HepG2 (cell line): ENCODE measurements around the gene TMX4. TPM values are rescaled to one million over a fixed set of nuclear protein-coding genes. Genes with fewer than 3 reads are reported as not detected.

Source experiments
- ARHGAP35 ChIP-seq: sonication (generic); formaldehyde crosslinking; IDR thresholded peaks from 2 replicates; pipeline ENCODE4 v1.9.0; 2022; ENCODE audit warnings: mild to moderate bottlenecking, inconsistent platforms, moderate library complexity, missing genetic modification reagents, borderline replicate concordance
- BCL6 ChIP-seq: IDR thresholded peaks from 2 replicates; pipeline ENCODE4 v1.6.1; 2016; ENCODE audit warnings: missing genetic modification reagents, missing compliant biosample characterization
- CHCHD3 ChIP-seq: sonication (generic); formaldehyde crosslinking; IDR thresholded peaks from 2 replicates; pipeline ENCODE4 v1.8.0; 2022; ENCODE audit warnings: mild to moderate bottlenecking, missing genetic modification reagents, moderate library complexity
- HDAC1 ChIP-seq: sonication (generic); formaldehyde crosslinking; IDR thresholded peaks from 2 replicates; pipeline ENCODE4 v1.5.1; 2020; ENCODE audit warnings: mild to moderate bottlenecking, missing genetic modification reagents
- HES4 ChIP-seq: sonication (generic); formaldehyde crosslinking; IDR thresholded peaks from 2 replicates; pipeline ENCODE4 v1.9.0; 2021; ENCODE audit warnings: mild to moderate bottlenecking, missing genetic modification reagents, borderline replicate concordance
- ISX ChIP-seq: sonication (generic); formaldehyde crosslinking; conservative IDR thresholded peaks from 2 replicates; pipeline ENCODE4 v1.5.0; 2020; ENCODE audit warnings: missing genetic modification reagents
- KAT2B ChIP-seq: fragments of 150-350 bp; IDR thresholded peaks from 2 replicates; pipeline ENCODE4 v1.6.1; 2014; ENCODE audit warnings: low read depth, low read length, borderline replicate concordance
- LCORL ChIP-seq, 2 experiments: fragments of 450-650 bp in 1 of 2; sonication (generic) in 1 of 2; formaldehyde crosslinking in 1 of 2; IDR thresholded peaks; 2 replicates each; pipeline versions ENCODE4 v1.5.0 to v1.6.1; 2017 to 2020; ENCODE audit warnings: antibody characterized with exemption in 1 of 2, missing genetic modification reagents in 1 of 2
- NFIB ChIP-seq: sonication (generic); formaldehyde crosslinking; IDR thresholded peaks from 2 replicates; pipeline ENCODE4 v1.9.0; 2021; ENCODE audit warnings: missing genetic modification reagents, mild to moderate bottlenecking, borderline replicate concordance
- NKX3-1 ChIP-seq: sonication (generic); formaldehyde crosslinking; IDR thresholded peaks from 2 replicates; pipeline ENCODE4 v1.5.0; 2020; ENCODE audit warnings: missing genetic modification reagents
- PAX8 ChIP-seq: sonication (generic); formaldehyde crosslinking; IDR thresholded peaks from 2 replicates; pipeline ENCODE4 v1.8.0; 2022; ENCODE audit warnings: mild to moderate bottlenecking, missing genetic modification reagents, borderline replicate concordance
- RAD21 ChIP-seq: fragments of 450-650 bp; formaldehyde crosslinking; IDR thresholded peaks from 2 replicates; pipeline ENCODE4 v1.5.0; 2020; ENCODE audit warnings: mild to moderate bottlenecking
- RORA ChIP-seq: sonication (generic); formaldehyde crosslinking; IDR thresholded peaks from 2 replicates; pipeline ENCODE4 v1.5.0; 2020; ENCODE audit warnings: mild to moderate bottlenecking, missing genetic modification reagents, moderate library complexity
- SYNCRIP ChIP-seq: fragments of 200-400 bp; formaldehyde crosslinking; IDR thresholded peaks from 2 replicates; pipeline ENCODE4 v1.6.1; 2018; ENCODE audit warnings: mild to moderate bottlenecking, low read depth, low read length; ENCODE audit not compliant: insufficient read depth
- TCF12 ChIP-seq, 2 experiments: fragments of 450-650 bp in 1 of 2; sonication (generic) in 1 of 2; formaldehyde crosslinking in 1 of 2; IDR thresholded peaks; 2 replicates each; pipeline versions ENCODE4 v1.6.1 to v1.8.0; 2017 to 2022; ENCODE audit warnings: antibody characterized with exemption in 1 of 2, mild to moderate bottlenecking in 1 of 2, missing genetic modification reagents in 1 of 2, moderate library complexity in 1 of 2
- ZBTB42 ChIP-seq: sonication (generic); formaldehyde crosslinking; IDR thresholded peaks from 2 replicates; pipeline ENCODE4 v1.5.0; 2020; ENCODE audit warnings: mild to moderate bottlenecking, missing genetic modification reagents
- ZEB1 ChIP-seq: IDR thresholded peaks from 2 replicates; pipeline ENCODE4 v1.6.1; 2012; ENCODE audit warnings: mild to moderate bottlenecking, low read depth, inconsistent platforms; ENCODE audit not compliant: insufficient replicate concordance
- ZNF253 ChIP-seq: sonication (generic); formaldehyde crosslinking; IDR thresholded peaks from 2 replicates; pipeline ENCODE4 v1.8.0; 2022; ENCODE audit warnings: mild to moderate bottlenecking, missing genetic modification reagents, borderline replicate concordance
- ZNF549 ChIP-seq: sonication (generic); formaldehyde crosslinking; IDR thresholded peaks from 2 replicates; pipeline ENCODE4 v1.5.0; 2020; ENCODE audit warnings: missing genetic modification reagents
- ZNF724P ChIP-seq: sonication (generic); formaldehyde crosslinking; IDR thresholded peaks from 2 replicates; pipeline ENCODE4 v1.8.0; 2022; ENCODE audit warnings: missing genetic modification reagents, borderline replicate concordance
- ZNF776 ChIP-seq: sonication (generic); formaldehyde crosslinking; IDR thresholded peaks from 2 replicates; pipeline ENCODE4 v1.4.0; 2020; ENCODE audit warnings: mild to moderate bottlenecking, missing genetic modification reagents
- ZNF891 ChIP-seq: sonication (generic); formaldehyde crosslinking; IDR thresholded peaks from 2 replicates; pipeline ENCODE4 v1.5.0; 2020; ENCODE audit warnings: mild to moderate bottlenecking, missing genetic modification reagents
- polyA plus RNA-seq, 8 experiments: library from polyadenylated mRNA; depleted of rRNA in 3 of 8; stranded (reverse) in 7 of 8; unstranded in 1 of 8; fragments of >200 nt; fragmentation: Illumina TruSeq in 4 of 8; extraction: Trizol in 4 of 8; gene quantifications; 2 replicates each; pipeline versions ENCODE4 v1.2.1 to v1.2.3, GENCODE V29; 2011 to 2016; ENCODE audit warnings: low read depth in 4 of 8, missing spikeins in 1 of 8, mixed read lengths in 1 of 8; ENCODE audit not compliant: insufficient read depth in 1 of 8
- total RNA-seq, 5 experiments: library from RNA; depleted of rRNA; stranded (reverse); fragments of >200 nt; fragmentation: Illumina TruSeq; extraction: Trizol; gene quantifications; 2 replicates each; pipeline ENCODE4 v1.2.3, GENCODE V29; 2016; ENCODE audit warnings: low read depth in 1 of 5
- TF ChIP-seq, protein P1 (sequence below): IDR thresholded peaks from 2 replicates; pipeline ENCODE4 v1.6.1; 2016
- TF ChIP-seq, protein P2 (sequence below): sonication (generic); formaldehyde crosslinking; conservative IDR thresholded peaks from 2 replicates; pipeline ENCODE4 v1.4.0; 2020; ENCODE audit warnings: missing genetic modification reagents
- TF ChIP-seq, protein P3 (sequence below): sonication (generic); formaldehyde crosslinking; IDR thresholded peaks from 2 replicates; pipeline ENCODE4 v1.9.0; 2022; ENCODE audit warnings: missing genetic modification reagents, mild to moderate bottlenecking, borderline replicate concordance

Gene TMX4
- total and polyA plus RNA-seq, 2 of the 13 experiments (the other 11 are each of a cell fraction or from before 2014, with no cell fraction given): 7.6 to 21.4 TPM

- TF ChIP-seq NKX3-1 (CRISPR knock-in tag) (peak; percentile 93), TCF12 (IDR thresholded peaks at IDR 0.05) (no peak), TCF12 (CRISPR knock-in tag; IDR thresholded peaks at IDR 0.05) (peak; percentile 94), ZNF549 (CRISPR knock-in tag) (no peak), ISX (CRISPR knock-in tag) (peak; percentile 82; the same call in 1 of the 2 replicates), SYNCRIP (no peak), KAT2B (no peak), HES4 (CRISPR knock-in tag) (peak; percentile 88), ZEB1 (no peak), ZNF776 (CRISPR knock-in tag) (peak; percentile 100), LCORL (IDR thresholded peaks at IDR 0.05) (no peak), LCORL (CRISPR knock-in tag; IDR thresholded peaks at IDR 0.05) (peak; percentile 88), RAD21 (CRISPR knock-in tag) (peak; percentile 90), ZNF724P (CRISPR knock-in tag) (peak; percentile 96), HDAC1 (CRISPR knock-in tag) (no peak), ZNF891 (CRISPR knock-in tag) (peak; percentile 30; the same call in 1 of the 2 replicates), ZBTB42 (peak; percentile 80; the same call in 1 of the 2 replicates), BCL6 (CRISPR knock-in tag) (peak; percentile 70), ZNF253 (peak; percentile 41; the same call in 1 of the 2 replicates), ARHGAP35 (no peak; the same call in 1 of the 2 replicates), NFIB (CRISPR knock-in tag) (no peak), CHCHD3 (peak; percentile 77; the same call in 1 of the 2 replicates), RORA (CRISPR knock-in tag) (no peak), PAX8 (CRISPR knock-in tag) (no peak; the same call in 1 of the 2 replicates)
- TF ChIP-seq, protein P1, sequence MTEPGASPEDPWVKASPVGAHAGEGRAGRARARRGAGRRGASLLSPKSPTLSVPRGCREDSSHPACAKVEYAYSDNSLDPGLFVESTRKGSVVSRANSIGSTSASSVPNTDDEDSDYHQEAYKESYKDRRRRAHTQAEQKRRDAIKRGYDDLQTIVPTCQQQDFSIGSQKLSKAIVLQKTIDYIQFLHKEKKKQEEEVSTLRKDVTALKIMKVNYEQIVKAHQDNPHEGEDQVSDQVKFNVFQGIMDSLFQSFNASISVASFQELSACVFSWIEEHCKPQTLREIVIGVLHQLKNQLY (CRISPR knock-in tag): peak; percentile 69
- TF ChIP-seq, protein P2, sequence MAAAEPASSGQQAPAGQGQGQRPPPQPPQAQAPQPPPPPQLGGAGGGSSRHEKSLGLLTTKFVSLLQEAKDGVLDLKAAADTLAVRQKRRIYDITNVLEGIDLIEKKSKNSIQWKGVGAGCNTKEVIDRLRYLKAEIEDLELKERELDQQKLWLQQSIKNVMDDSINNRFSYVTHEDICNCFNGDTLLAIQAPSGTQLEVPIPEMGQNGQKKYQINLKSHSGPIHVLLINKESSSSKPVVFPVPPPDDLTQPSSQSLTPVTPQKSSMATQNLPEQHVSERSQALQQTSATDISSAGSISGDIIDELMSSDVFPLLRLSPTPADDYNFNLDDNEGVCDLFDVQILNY (CRISPR knock-in tag): peak; percentile 88
- TF ChIP-seq, protein P3, sequence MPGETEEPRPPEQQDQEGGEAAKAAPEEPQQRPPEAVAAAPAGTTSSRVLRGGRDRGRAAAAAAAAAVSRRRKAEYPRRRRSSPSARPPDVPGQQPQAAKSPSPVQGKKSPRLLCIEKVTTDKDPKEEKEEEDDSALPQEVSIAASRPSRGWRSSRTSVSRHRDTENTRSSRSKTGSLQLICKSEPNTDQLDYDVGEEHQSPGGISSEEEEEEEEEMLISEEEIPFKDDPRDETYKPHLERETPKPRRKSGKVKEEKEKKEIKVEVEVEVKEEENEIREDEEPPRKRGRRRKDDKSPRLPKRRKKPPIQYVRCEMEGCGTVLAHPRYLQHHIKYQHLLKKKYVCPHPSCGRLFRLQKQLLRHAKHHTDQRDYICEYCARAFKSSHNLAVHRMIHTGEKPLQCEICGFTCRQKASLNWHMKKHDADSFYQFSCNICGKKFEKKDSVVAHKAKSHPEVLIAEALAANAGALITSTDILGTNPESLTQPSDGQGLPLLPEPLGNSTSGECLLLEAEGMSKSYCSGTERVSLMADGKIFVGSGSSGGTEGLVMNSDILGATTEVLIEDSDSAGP (CRISPR knock-in tag): peak; percentile 93
Observed at GRCh38 chr20:8019246-8019997, at the start of gene TMX4 (continued).
